ENCODE measurements around the gene SORD.

SORD gene

GRCh38 chr15:45117308-45118130, 94.5 kb downstream of the SORD start:
- DNase-seq = no peak

DNA sequence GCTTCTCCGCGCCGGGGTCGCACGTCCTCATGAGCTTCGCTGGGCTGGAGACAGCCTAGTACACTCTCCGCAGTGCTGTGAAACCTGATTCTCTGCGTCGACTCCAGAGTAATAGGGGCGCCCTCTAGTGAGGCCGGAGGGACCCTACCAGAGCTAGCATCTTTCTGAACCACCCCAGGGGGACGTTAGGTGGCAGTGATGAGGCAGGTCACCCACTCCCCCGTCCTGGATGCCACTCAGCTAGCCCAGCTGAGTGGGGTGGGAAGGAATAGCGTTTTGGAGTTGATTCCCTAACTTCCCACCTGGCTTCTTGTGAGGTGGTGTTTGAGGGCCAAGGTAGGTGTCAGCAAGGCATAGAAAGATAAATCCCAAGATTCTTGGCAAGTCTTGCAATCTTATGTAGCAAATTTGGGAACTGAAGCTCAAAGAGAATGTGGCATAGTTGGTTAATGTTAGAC, 95.2 kb downstream of the SORD start:
- peak; percentile 87 for DNase-seq

DNA sequence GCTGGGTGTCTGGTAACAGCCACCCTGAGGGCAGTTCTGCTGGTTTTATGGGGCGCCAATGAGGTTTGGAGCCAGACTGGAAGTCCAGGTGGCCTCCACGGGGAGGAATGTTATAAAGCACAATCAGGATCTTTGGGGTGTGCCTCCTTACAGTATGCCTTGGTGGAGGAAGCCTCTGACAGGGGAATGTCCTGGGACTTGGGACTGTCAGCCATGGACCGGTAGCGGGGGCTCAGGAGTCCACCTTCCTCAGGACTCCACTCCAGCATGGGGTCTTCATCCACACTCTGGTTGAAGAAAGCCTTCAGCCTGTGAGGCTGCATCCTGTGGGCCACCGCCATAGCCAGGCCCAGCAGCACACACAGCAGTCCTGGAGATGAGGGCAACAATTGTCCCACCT, 96.0 kb downstream of the SORD start:
- DNase-seq = no peak

DNA sequence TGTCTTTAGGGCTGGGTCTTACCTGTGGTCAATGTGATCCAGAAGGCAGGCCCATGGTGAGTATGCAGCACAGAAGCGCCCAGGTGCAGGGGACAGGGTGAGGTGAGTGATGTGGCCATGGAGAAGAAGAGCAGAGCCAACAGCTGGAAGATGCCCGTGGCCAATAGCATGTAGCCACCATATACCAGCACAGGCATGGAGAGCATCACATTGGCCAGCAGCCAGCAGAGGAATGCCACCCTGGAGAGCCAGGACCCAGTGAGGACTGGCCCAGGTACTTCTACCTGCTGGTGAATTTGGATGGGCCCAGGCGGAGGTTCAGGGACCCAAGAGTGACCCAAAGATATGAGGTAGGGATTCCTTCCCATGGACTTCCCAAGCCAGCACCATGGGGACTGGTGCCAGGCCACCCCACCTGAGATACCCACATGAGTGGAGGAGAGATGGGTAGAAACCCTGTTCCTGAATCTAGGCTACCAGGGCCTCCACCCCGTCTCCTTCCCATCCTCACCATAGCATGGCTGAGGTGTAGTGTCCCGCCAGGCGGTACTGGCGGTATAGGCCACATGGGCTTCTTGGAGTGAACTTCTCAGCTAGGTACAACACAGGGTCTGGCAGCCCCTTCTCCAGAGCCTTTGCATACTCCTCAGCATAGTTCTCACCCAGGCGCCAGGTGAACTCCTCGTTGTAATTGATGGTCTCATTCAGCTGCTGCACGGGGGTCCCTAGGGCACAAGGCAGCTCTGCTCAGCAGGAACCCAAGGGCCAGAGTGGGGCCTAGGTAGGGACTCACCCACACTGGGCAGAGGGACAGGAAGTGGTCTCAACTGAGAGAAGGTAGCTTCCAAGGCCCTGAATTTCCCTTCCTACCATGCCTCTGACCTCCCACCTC, 97.3 kb downstream of the SORD start:
- DNase-seq = no peak

DNA sequence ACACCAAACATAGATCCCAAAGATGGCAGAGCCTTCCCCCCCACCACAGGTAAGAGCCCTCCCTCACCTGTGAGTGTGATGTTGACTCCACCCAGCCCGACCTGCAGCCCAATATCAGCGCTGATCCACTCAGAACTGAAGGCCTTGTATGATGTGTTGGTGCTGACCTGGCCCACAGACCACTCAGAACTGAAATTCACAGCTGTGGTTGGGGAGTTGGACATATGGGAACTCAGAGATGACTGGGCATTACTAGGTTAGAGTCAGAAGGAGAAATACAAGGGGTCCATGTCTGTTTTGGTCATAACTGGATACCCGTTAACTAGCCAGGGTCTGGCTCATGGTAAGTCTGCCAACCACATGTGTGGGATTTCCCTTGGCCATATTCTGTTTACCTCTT, 98.0 kb downstream of the SORD start:
- DNase-seq = no peak

DNA sequence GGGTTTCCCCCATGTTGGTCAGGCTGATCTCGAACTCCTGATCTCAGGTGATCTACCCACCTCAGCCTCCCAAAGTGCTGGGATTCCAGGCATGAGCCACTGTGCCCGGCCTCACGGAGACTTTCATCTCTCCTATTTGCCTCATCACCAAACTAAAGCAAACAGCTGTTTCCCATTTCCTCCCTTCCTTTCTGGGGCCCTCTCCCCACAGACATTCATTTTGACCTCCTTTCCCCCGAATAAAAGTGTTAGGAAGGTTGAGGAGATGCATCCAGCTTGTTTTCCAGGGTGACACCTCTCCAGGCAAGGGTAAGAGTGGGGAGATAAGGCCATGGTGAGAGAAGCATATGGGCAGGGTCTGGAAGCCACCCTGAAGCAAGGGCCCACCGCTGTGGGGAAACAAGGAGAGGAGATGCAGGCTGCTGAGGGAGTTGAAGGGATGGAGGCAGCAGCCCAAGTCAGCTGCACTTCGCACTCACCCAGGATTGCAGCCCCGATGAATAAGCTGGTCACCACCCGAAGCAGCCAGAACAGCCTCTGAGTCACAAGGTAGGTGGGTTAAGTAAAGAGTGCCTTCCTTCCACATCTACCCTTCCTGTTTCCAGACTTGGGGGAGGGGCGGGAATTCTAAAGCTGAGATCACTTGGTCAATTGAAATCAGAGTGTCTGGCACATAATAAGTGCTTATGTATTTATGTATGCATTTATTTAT, 98.9 kb downstream of the SORD start:
- peak; percentile 89 for DNase-seq

DNA sequence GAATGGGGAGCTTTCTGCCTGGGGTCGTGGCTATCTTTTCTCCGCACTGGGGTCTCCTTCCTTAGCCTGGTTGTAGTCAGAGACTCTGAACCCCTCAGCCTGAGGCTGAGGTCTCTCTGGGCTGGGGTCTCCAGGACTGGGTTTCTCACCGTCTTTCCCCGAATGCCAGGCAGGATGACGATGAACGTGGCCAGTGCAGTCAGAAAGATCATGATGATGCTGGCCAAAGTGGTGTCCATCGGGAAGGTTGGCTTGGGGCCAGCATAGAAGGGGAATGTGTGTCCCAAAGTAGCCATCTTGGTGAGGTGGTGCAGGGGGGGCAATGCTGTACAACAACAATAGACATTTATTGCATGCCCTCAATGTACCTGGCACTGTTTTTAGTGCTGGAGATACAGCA, 99.7 kb downstream of the SORD start:
- no peak for DNase-seq

DNA sequence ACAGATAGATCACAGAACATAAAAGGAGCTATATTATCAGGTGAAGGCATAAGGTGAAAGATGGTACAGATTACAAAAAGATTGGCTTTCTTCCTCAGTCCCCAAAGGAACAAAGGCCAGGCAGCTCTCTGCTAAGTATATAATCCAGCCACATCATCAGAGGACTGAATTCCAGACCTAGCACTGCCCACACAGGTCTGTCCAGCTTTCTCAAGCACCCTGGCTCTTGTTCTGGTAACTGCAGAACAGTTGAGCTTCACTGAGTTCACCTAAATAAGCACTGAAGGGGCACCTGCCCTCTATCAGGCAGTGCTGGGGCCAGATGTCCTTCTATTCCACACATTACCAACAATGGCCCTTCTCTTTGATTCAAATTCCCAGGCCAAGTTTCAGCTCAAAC, 100.4 kb downstream of the SORD start:
- no peak for DNase-seq

DNA sequence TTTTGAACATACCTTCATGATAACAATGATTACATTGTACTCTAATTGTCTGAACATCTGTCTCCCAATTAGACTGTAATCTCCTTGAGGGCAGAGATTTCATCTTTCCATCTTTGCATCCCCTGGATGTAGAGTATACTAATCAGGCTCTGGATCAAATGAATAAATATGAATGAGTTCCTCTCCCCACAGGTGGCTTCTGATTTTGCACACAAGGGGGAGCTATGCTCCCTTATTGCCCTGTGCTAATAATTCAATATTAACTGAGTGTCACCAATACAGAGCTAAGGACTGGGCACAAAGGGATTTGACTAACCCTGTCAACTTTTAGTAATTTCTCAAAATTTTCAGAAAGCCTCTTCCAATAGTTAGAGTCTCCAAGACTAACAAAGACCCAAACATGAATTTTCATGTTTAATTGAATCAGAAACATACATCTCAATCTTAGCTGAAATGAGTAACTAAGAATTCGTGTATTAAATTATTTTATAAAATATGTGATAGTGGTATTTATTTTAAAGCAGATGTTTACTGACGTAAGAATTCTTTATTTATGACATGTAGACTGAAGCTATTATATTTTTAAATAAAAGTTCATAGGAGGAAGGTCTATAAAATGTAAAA, 103.7 kb downstream of the SORD start:
- DNase-seq = peak; percentile 16
